ENCODE data around the gene OR51T1.

OR51T1 gene

DNA sequence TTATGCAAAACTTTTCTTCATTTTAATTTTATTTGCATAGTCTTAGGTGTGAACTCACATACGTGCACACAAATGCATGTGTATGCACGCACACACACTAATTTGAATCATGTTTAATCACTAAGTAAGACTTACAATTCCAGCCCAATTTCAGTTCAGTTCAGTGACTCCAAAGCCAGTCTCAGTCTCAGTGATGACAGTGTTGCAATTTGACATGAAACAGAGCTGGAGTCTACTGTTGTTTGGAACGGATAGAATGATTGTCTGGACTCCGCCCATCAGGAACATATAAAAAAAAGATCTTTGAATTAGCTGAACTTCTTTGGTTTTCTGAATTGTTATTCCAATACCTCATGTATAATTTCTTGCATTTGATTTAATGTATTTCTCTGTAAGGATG, 17.8 kb upstream of the OR51T1 start:
- TF ChIP-seq CTCF (IDR thresholded peaks at IDR 0.05; ENCODE audit: control insufficient read depth, insufficient read depth, low read depth, low read length, missing control alignments): no peak
- DNase-seq (ENCODE audit: low read depth): no peak
- H3K4me3 ChIP-seq (ENCODE audit: control insufficient read depth, low read depth, low read length): no peak overlapping the region

DNA sequence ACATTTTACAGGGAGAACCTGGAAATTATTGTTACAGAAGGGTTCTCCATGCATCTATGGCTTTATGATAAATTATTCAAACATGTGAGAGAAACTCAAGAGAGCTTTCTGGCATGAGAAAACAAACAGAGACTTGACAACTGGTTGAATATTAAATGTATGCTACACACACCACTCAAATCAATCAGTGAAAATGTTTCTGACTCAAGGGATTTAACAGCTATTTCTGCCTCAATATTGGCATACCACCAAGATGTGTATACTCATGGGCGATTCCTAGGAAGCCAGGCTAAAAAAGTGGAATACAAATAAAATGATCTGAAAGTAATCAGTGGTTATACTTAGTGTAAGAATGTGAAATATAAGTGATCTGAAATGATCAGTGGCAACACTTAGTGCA, 15.8 kb upstream of the OR51T1 start:
- no peak for DNase-seq (ENCODE audit: low read depth)
- H3K4me3 ChIP-seq (ENCODE audit: control insufficient read depth, low read depth, low read length): no peak overlapping the region

GRCh38 chr11:4881188-4881587, 512 bp upstream of the OR51T1 start:
- no peak overlapping the region for H3K4me3 ChIP-seq (ENCODE audit: control insufficient read depth, low read depth, low read length)
- DNase-seq (ENCODE audit: low read depth): no peak
- TF ChIP-seq CTCF (IDR thresholded peaks at IDR 0.05; ENCODE audit: control insufficient read depth, insufficient read depth, low read depth, low read length, missing control alignments): no peak

More for the DNA sequence above, 15.8 kb upstream of the OR51T1 start:
- TF ChIP-seq CTCF (IDR thresholded peaks at IDR 0.05; ENCODE audit: control insufficient read depth, insufficient read depth, low read depth, low read length, missing control alignments): no peak

DNA sequence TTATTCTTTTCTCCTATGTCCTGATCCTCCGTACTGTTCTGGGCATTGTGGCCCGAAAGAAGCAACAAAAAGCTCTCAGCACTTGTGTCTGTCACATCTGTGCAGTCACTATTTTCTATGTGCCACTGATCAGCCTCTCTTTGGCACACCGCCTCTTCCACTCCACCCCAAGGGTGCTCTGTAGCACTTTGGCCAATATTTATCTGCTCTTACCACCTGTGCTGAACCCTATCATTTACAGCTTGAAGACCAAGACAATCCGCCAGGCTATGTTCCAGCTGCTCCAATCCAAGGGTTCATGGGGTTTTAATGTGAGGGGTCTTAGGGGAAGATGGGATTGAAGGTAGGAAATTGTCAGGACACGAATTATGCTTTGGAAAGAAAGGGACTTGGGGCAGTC, 843 bp downstream of the OR51T1 start:
- H3K4me3 ChIP-seq (ENCODE audit: control insufficient read depth, low read depth, low read length): no peak overlapping the region
- DNase-seq (ENCODE audit: low read depth): no peak
- TF ChIP-seq CTCF (IDR thresholded peaks at IDR 0.05; ENCODE audit: control insufficient read depth, insufficient read depth, low read depth, low read length, missing control alignments): no peak

DNA sequence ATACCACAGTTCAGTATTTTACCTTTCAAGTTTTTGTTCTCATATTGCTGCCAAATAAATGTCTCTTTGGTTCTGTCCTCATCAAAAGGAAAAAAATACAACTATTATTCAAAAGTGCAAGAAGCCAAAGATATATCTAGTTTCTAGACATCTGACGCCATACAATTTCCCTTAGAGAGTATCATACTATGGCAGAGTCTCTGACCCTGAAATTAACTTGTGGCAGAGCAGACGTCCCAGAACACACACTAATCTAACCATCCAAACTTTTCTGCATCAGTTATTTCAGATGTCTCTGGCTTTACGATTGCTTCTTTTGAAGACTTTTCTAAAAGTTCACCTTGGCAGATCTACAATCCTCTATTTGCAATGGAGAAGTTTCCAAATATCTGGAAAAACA, 2.7 kb downstream of the OR51T1 start:
- no peak overlapping the region for H3K4me3 ChIP-seq (ENCODE audit: control insufficient read depth, low read depth, low read length)
- TF ChIP-seq CTCF (IDR thresholded peaks at IDR 0.05; ENCODE audit: control insufficient read depth, insufficient read depth, low read depth, low read length, missing control alignments): no peak
- DNase-seq (ENCODE audit: low read depth): no peak

GRCh38 chr11:4886186-4886585, 4.5 kb downstream of the OR51T1 start:
- TF ChIP-seq CTCF (IDR thresholded peaks at IDR 0.05; ENCODE audit: control insufficient read depth, insufficient read depth, low read depth, low read length, missing control alignments): no peak
- H3K4me3 ChIP-seq (ENCODE audit: control insufficient read depth, low read depth, low read length): no peak overlapping the region
- no peak for DNase-seq (ENCODE audit: low read depth)

DNA sequence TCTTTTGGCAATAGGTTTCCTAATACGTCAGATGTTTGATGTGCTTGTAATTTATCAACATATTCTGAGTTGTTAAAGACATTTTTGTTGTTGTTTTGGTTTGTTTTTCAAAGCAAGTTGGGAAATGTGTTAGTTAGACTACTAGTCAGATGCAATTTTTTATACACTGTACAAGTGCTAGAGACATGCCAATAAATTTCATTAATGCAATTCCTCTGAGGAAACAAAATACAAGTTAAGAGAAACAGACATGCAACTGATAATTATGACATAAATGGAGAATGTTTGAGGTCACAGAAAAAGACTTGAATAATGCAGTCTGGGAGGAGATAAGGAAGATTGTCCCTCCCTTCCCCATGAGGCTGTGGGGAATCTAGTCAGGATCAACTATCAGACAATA, 5.9 kb downstream of the OR51T1 start:
- no peak for DNase-seq (ENCODE audit: low read depth)
- TF ChIP-seq CTCF (IDR thresholded peaks at IDR 0.05; ENCODE audit: control insufficient read depth, insufficient read depth, low read depth, low read length, missing control alignments): no peak
- no peak overlapping the region for H3K4me3 ChIP-seq (ENCODE audit: control insufficient read depth, low read depth, low read length)
